ENCODE data around the gene ITPRID2. TPM values are rescaled to one million over a fixed set of nuclear protein-coding genes. Genes with fewer than 3 reads are reported as not detected.

Gene ITPRID2
- polyA plus RNA-seq, 4 donors: 39.4 to 108 (median 46.8) TPM

DNA sequence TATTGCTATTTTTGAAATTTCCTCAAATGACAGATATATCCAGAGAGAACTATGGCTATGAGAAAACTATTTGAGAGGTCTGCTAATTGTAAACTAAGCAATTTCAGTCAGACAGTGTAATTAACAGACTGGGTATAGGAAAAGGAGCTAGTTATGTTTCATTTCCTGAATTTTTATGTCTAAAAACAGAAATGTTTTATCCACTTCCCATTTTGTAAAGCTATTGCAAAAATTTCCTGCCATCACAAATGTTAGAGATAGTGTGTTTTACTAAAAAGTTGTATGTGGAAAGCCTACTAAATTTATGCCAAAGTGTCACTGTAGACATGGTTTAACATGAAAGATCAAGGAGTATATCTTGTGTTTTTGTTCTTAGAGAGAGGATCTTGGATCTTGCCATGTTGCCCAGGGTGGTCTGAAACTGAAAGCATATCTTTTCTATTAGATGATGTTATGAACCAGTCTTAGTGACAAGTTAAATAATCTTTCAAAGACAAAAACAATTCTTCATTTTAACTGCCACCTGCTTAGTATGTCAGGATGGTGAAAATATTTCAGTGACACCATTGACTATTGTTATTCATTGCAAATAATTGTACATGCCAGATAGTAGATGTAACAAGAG, 40.5 kb upstream of the ITPRID2 start:
- no peaks in the 10 kb centered on the region for H3K9me3 ChIP-seq (ENCODE audit: control insufficient read depth in 2 of 2, insufficient read depth in 1 of 2, low read depth in 1 of 2, low read length in 1 of 2)
- H3K4me1 ChIP-seq (ENCODE audit: control insufficient read depth in 3 of 3, insufficient read depth in 2 of 3, low read depth in 1 of 3, low read length in 2 of 3): no peaks in the 10 kb centered on the region
- no peak overlapping the region for H3K27ac ChIP-seq (ENCODE audit: low read depth in 1 of 3, low read length in 2 of 3)
- FAIRE-seq (no peak), DNase-seq (no peak)
- H3K36me3 ChIP-seq (ENCODE audit: control insufficient read depth in 3 of 3, insufficient read depth in 2 of 3, low read depth in 1 of 3, low read length in 3 of 3): no peaks in the 10 kb centered on the region
- H3K4me3 ChIP-seq (ENCODE audit: low read depth in 1 of 3, low read length in 3 of 3): no peak overlapping the region
- no peaks in the 10 kb centered on the region for H3K27me3 ChIP-seq (ENCODE audit: control insufficient read depth in 3 of 3, insufficient read depth in 3 of 3, low read length in 3 of 3)

DNA sequence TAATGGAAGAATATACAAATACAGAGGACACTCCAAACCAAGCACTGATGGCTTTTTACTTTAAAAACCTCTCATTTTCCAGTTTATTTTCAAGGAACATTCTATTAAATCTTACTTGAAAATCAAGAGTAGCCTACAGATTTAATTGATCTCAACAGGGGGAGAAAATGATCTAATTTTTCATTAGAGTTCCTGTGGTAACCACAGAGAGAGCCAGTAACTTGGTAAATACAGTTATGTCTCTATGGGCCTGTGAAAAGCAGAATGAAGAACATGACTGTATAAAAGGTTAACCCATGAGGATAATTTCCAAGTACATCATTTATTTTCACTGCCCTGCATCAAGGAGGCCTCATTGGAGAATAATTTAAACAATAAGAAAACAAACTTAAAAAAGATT, 39.8 kb upstream of the ITPRID2 start:
- no peaks in the 10 kb centered on the region for H3K9me3 ChIP-seq (ENCODE audit: control insufficient read depth in 2 of 2, insufficient read depth in 1 of 2, low read depth in 1 of 2, low read length in 1 of 2)
- H3K36me3 ChIP-seq (ENCODE audit: control insufficient read depth in 3 of 3, insufficient read depth in 2 of 3, low read depth in 1 of 3, low read length in 3 of 3): no peaks in the 10 kb centered on the region
- DNase-seq (no peak), FAIRE-seq (no peak)
- no peaks in the 10 kb centered on the region for H3K4me1 ChIP-seq (ENCODE audit: control insufficient read depth in 3 of 3, insufficient read depth in 2 of 3, low read depth in 1 of 3, low read length in 2 of 3)
- no peak overlapping the region for H3K27ac ChIP-seq (ENCODE audit: low read depth in 1 of 3, low read length in 2 of 3)
- H3K27me3 ChIP-seq (ENCODE audit: control insufficient read depth in 3 of 3, insufficient read depth in 3 of 3, low read length in 3 of 3): no peaks in the 10 kb centered on the region
- no peak overlapping the region for H3K4me3 ChIP-seq (ENCODE audit: low read depth in 1 of 3, low read length in 3 of 3)

DNA sequence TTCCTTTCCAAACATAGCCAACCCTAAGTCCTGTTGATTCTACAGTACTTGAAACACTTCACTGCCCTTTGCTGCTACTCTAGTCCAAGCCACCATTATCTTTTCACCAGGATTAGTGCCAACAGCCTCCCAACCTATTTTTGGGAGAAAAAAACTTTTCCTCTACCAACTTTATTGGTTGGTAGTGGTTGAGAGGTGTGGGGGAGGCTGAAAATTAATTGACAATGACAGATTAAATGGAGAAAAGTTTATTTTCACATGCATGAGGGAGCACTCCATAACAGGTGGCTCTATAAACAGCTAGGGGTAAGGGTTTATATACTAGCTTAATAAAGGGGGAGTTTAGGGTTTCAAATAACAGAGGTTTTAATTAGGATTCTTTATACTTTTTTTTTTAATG, 37.8 kb upstream of the ITPRID2 start:
- Histone ChIP-seq H3K27me3 (ENCODE audit: control insufficient read depth in 3 of 3, insufficient read depth in 3 of 3, low read length in 3 of 3) (no peaks in the 10 kb centered on the region), H3K4me3 (ENCODE audit: low read depth in 1 of 3, low read length in 3 of 3) (no peak overlapping the region), H3K36me3 (ENCODE audit: control insufficient read depth in 3 of 3, insufficient read depth in 2 of 3, low read depth in 1 of 3, low read length in 3 of 3) (no peaks in the 10 kb centered on the region), H3K9me3 (ENCODE audit: control insufficient read depth in 2 of 2, insufficient read depth in 1 of 2, low read depth in 1 of 2, low read length in 1 of 2) (no peaks in the 10 kb centered on the region), H3K4me1 (ENCODE audit: control insufficient read depth in 3 of 3, insufficient read depth in 2 of 3, low read depth in 1 of 3, low read length in 2 of 3) (no peaks in the 10 kb centered on the region), H3K27ac (ENCODE audit: low read depth in 1 of 3, low read length in 2 of 3) (no peak overlapping the region)
- DNase-seq (no peak), FAIRE-seq (no peak)

- H3K27ac ChIP-seq (ENCODE audit: low read depth in 1 of 3, low read length in 2 of 3): no peak overlapping the region
- H3K9me3 ChIP-seq (ENCODE audit: control insufficient read depth in 2 of 2, insufficient read depth in 1 of 2, low read depth in 1 of 2, low read length in 1 of 2): no peaks in the 10 kb centered on the region
- H3K4me1 ChIP-seq (ENCODE audit: control insufficient read depth in 3 of 3, insufficient read depth in 2 of 3, low read depth in 1 of 3, low read length in 2 of 3): no peaks in the 10 kb centered on the region
- FAIRE-seq (no peak), DNase-seq (no peak)
- WGBS, 3 donors: 42 to 53% (median 48%) methylated on average over 1 of the region's 1 CpG
- H3K27me3 ChIP-seq (ENCODE audit: control insufficient read depth in 3 of 3, insufficient read depth in 3 of 3, low read length in 3 of 3): no peaks in the 10 kb centered on the region
- no peak overlapping the region for H3K4me3 ChIP-seq (ENCODE audit: low read depth in 1 of 3, low read length in 3 of 3)
- H3K36me3 ChIP-seq (ENCODE audit: control insufficient read depth in 3 of 3, insufficient read depth in 2 of 3, low read depth in 1 of 3, low read length in 3 of 3): no peaks in the 10 kb centered on the region
Measured at GRCh38 chr2:181857483-181857882, 34.0 kb upstream of the ITPRID2 start.

DNA sequence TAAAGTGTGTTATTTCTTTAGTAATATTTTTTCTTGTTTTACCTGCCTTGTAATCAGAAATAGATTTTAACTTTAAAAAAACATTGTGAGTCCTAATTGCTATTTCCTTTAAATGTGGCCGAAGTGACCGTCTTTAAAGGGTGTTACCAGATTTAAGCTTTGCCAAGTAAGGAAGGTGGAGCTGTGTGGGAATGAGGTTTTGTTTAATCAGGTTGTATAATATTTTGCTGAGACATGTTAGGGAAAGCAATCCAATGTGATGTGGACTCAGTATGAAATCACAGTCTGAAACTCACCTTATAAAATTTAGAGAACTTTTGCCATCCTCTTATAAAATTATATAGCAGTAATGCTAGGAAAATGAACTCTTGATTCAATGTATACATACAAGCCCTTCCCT, 32.9 kb upstream of the ITPRID2 start:
- WGBS, 3 donors: 83 to 96% (median 90%) methylated on average over 2 of the region's 2 CpGs
- Histone ChIP-seq H3K27me3 (ENCODE audit: control insufficient read depth in 3 of 3, insufficient read depth in 3 of 3, low read length in 3 of 3) (no peaks in the 10 kb centered on the region), H3K4me3 (ENCODE audit: low read depth in 1 of 3, low read length in 3 of 3) (no peak overlapping the region), H3K9me3 (ENCODE audit: control insufficient read depth in 2 of 2, insufficient read depth in 1 of 2, low read depth in 1 of 2, low read length in 1 of 2) (no peaks in the 10 kb centered on the region), H3K4me1 (ENCODE audit: control insufficient read depth in 3 of 3, insufficient read depth in 2 of 3, low read depth in 1 of 3, low read length in 2 of 3) (no peaks in the 10 kb centered on the region), H3K36me3 (ENCODE audit: control insufficient read depth in 3 of 3, insufficient read depth in 2 of 3, low read depth in 1 of 3, low read length in 3 of 3) (no peaks in the 10 kb centered on the region), H3K27ac (ENCODE audit: low read depth in 1 of 3, low read length in 2 of 3) (no peak overlapping the region)
- no peak for DNase-seq
- no peak for FAIRE-seq

- WGBS, 3 donors: 63 to 78% (median 66%) methylated on average over 1 of the region's 1 CpG
- H3K27ac ChIP-seq (ENCODE audit: low read depth in 1 of 3, low read length in 2 of 3): no peak overlapping the region
- H3K27me3 ChIP-seq (ENCODE audit: control insufficient read depth in 3 of 3, insufficient read depth in 3 of 3, low read length in 3 of 3): no peaks in the 10 kb centered on the region
- H3K9me3 ChIP-seq (ENCODE audit: control insufficient read depth in 2 of 2, insufficient read depth in 1 of 2, low read depth in 1 of 2, low read length in 1 of 2): no peaks in the 10 kb centered on the region
- H3K4me1 ChIP-seq (ENCODE audit: control insufficient read depth in 3 of 3, insufficient read depth in 2 of 3, low read depth in 1 of 3, low read length in 2 of 3): no peaks in the 10 kb centered on the region
- no peaks in the 10 kb centered on the region for H3K36me3 ChIP-seq (ENCODE audit: control insufficient read depth in 3 of 3, insufficient read depth in 2 of 3, low read depth in 1 of 3, low read length in 3 of 3)
- no peak overlapping the region for H3K4me3 ChIP-seq (ENCODE audit: low read depth in 1 of 3, low read length in 3 of 3)
- DNase-seq: no peak
- FAIRE-seq: no peak
Measured at GRCh38 chr2:181859123-181859522, 32.4 kb upstream of the ITPRID2 start.

GRCh38 chr2:181859803-181860202, 31.7 kb upstream of the ITPRID2 start:
- Histone ChIP-seq H3K27me3 (ENCODE audit: control insufficient read depth in 3 of 3, insufficient read depth in 3 of 3, low read length in 3 of 3) (no peaks in the 10 kb centered on the region), H3K9me3 (ENCODE audit: control insufficient read depth in 2 of 2, insufficient read depth in 1 of 2, low read depth in 1 of 2, low read length in 1 of 2) (no peaks in the 10 kb centered on the region), H3K36me3 (ENCODE audit: control insufficient read depth in 3 of 3, insufficient read depth in 2 of 3, low read depth in 1 of 3, low read length in 3 of 3) (no peaks in the 10 kb centered on the region), H3K4me3 (ENCODE audit: low read depth in 1 of 3, low read length in 3 of 3) (no peak overlapping the region), H3K27ac (ENCODE audit: low read depth in 1 of 3, low read length in 2 of 3) (no peak overlapping the region), H3K4me1 (ENCODE audit: control insufficient read depth in 3 of 3, insufficient read depth in 2 of 3, low read depth in 1 of 3, low read length in 2 of 3) (no peaks in the 10 kb centered on the region)
- no peak for DNase-seq
- FAIRE-seq: no peak

DNA sequence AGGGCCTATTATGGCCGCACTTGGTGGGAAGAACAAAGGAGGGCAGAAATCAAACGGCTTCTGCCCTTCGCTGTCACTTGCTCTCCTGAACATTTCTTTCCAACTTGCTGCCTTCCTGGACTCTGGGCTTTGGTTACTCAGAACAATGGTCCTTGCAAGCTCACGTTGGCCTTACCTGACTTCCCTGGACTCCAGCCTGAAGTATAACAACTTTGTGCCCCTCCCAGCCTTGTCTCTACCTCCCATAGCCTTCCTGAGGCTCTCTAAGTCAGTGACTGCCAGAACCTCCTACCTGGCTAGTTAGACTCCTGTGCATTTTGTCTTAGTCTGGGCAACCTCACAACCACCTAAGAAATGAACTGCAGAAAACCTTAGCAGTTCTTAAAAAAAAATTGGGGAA, 30.2 kb upstream of the ITPRID2 start:
- FAIRE-seq: no peak
- Histone ChIP-seq H3K36me3 (ENCODE audit: control insufficient read depth in 3 of 3, insufficient read depth in 2 of 3, low read depth in 1 of 3, low read length in 3 of 3) (no peaks in the 10 kb centered on the region), H3K27me3 (ENCODE audit: control insufficient read depth in 3 of 3, insufficient read depth in 3 of 3, low read length in 3 of 3) (no peaks in the 10 kb centered on the region), H3K27ac (ENCODE audit: low read depth in 1 of 3, low read length in 2 of 3) (no peak overlapping the region), H3K9me3 (ENCODE audit: control insufficient read depth in 2 of 2, insufficient read depth in 1 of 2, low read depth in 1 of 2, low read length in 1 of 2) (no peaks in the 10 kb centered on the region), H3K4me3 (ENCODE audit: low read depth in 1 of 3, low read length in 3 of 3) (no peak overlapping the region), H3K4me1 (ENCODE audit: control insufficient read depth in 3 of 3, insufficient read depth in 2 of 3, low read depth in 1 of 3, low read length in 2 of 3) (no peaks in the 10 kb centered on the region)
- DNase-seq: no peak
- WGBS, 3 donors: 76 to 85% (median 83%) methylated on average over 4 of the region's 4 CpGs

GRCh38 chr2:181862583-181863281, 28.8 kb upstream of the ITPRID2 start:
- Histone ChIP-seq H3K36me3 (ENCODE audit: control insufficient read depth in 3 of 3, insufficient read depth in 2 of 3, low read depth in 1 of 3, low read length in 3 of 3) (no peaks in the 10 kb centered on the region), H3K27ac (ENCODE audit: low read depth in 1 of 3, low read length in 2 of 3) (no peak overlapping the region), H3K9me3 (ENCODE audit: control insufficient read depth in 2 of 2, insufficient read depth in 1 of 2, low read depth in 1 of 2, low read length in 1 of 2) (no peaks in the 10 kb centered on the region), H3K4me3 (ENCODE audit: low read depth in 1 of 3, low read length in 3 of 3) (no peak overlapping the region), H3K27me3 (ENCODE audit: control insufficient read depth in 3 of 3, insufficient read depth in 3 of 3, low read length in 3 of 3) (no peaks in the 10 kb centered on the region), H3K4me1 (ENCODE audit: control insufficient read depth in 3 of 3, insufficient read depth in 2 of 3, low read depth in 1 of 3, low read length in 2 of 3) (no peaks in the 10 kb centered on the region)
- no peak for DNase-seq
- WGBS, 3 donors: 85 to 90% (median 88%) methylated on average over 4 of the region's 4 CpGs
- no peak for FAIRE-seq

Measured in small intestine (tissue), 7 donors.